ENCODE data around the gene SCYGR8. TPM values are rescaled to one million over a fixed set of nuclear protein-coding genes. Genes with fewer than 3 reads are reported as not detected.

The SCYGR8 gene
- total and polyA plus RNA-seq, 8 donors = not detected

GRCh38 chr2:227782804-227783203, 37.1 kb downstream of the SCYGR8 start:
- ATAC-seq (no peak), DNase-seq (no peak)
- H3K4me1 ChIP-seq = peaks cover 0 to 6% of the 10 kb centered on the region in 2 donors
- no peak for TF ChIP-seq CTCF (IDR thresholded peaks at IDR 0.05)
- no peak overlapping the region for H3K4me3 ChIP-seq
- H3K27me3 ChIP-seq = no peaks in the 10 kb centered on the region
- H3K36me3 ChIP-seq = no peaks in the 10 kb centered on the region
- intact Hi-C loops (cut with DNase I) = no loop called here
- peak overlapping the region in 1 of 2 donors; percentile 64 for H3K27ac ChIP-seq
- H3K9me3 ChIP-seq = no peaks in the 10 kb centered on the region

- ATAC-seq (peak; percentile 60), DNase-seq (no peak)
- no peaks in the 10 kb centered on the region for H3K27me3 ChIP-seq
- H3K36me3 ChIP-seq = no peaks in the 10 kb centered on the region
- H3K27ac ChIP-seq = peak overlapping the region in 1 of 2 donors; percentile 64
- H3K9me3 ChIP-seq = no peaks in the 10 kb centered on the region
- H3K4me1 ChIP-seq = peaks cover 0 to 6% of the 10 kb centered on the region in 2 donors
- intact Hi-C loops (cut with DNase I) = no loop called here
- H3K4me3 ChIP-seq = peak overlapping the region in 1 of 2 donors; percentile 18
- no peak for TF ChIP-seq CTCF (IDR thresholded peaks at IDR 0.05)
Measured at GRCh38 chr2:227783404-227784138, 37.9 kb downstream of the SCYGR8 start.

GRCh38 chr2:227785293-227785692, 39.6 kb downstream of the SCYGR8 start:
- intact Hi-C loops (cut with DNase I) = no loop called here
- Histone ChIP-seq H3K36me3 (no peaks in the 10 kb centered on the region), H3K4me3 (no peak overlapping the region), H3K27me3 (no peaks in the 10 kb centered on the region), H3K27ac (no peak overlapping the region), H3K9me3 (no peaks in the 10 kb centered on the region), H3K4me1 (peaks cover 0 to 6% of the 10 kb centered on the region in 2 donors)
- no peak for DNase-seq
- no peak for ATAC-seq
- TF ChIP-seq CTCF (IDR thresholded peaks at IDR 0.05) = no peak

- Histone ChIP-seq H3K27me3 (no peaks in the 10 kb centered on the region), H3K36me3 (no peaks in the 10 kb centered on the region), H3K4me3 (no peak overlapping the region), H3K9me3 (no peaks in the 10 kb centered on the region), H3K4me1 (peaks cover 0 to 5% of the 10 kb centered on the region in 2 donors), H3K27ac (no peak overlapping the region)
- DNase-seq = no peak
- intact Hi-C loops (cut with DNase I) = no loop called here
- no peak for TF ChIP-seq CTCF (IDR thresholded peaks at IDR 0.05)
- no peak for ATAC-seq
Measured at GRCh38 chr2:227788561-227789018, 42.9 kb downstream of the SCYGR8 start.

GRCh38 chr2:227789803-227790202, 44.1 kb downstream of the SCYGR8 start:
- Histone ChIP-seq H3K9me3 (no peaks in the 10 kb centered on the region), H3K36me3 (no peaks in the 10 kb centered on the region), H3K27ac (no peak overlapping the region), H3K4me3 (no peak overlapping the region), H3K27me3 (no peaks in the 10 kb centered on the region), H3K4me1 (no peaks in the 10 kb centered on the region)
- no peak for DNase-seq
- no peak for TF ChIP-seq CTCF (IDR thresholded peaks at IDR 0.05)
- intact Hi-C loops (cut with DNase I) = no loop called here
- no peak for ATAC-seq

Data from left lung (tissue), 10 donors.